CD4-positive, alpha-beta T cell treated with Interleukin-17A for 4 hours (primary cell): ENCODE data around the gene KCNC4.

Source experiments
- DNase-seq: peaks from one replicate; pipeline ENCODE4 v3.0.0-alpha.2; 2020; ENCODE audit warnings: mixed read lengths

The KCNC4 gene

DNA sequence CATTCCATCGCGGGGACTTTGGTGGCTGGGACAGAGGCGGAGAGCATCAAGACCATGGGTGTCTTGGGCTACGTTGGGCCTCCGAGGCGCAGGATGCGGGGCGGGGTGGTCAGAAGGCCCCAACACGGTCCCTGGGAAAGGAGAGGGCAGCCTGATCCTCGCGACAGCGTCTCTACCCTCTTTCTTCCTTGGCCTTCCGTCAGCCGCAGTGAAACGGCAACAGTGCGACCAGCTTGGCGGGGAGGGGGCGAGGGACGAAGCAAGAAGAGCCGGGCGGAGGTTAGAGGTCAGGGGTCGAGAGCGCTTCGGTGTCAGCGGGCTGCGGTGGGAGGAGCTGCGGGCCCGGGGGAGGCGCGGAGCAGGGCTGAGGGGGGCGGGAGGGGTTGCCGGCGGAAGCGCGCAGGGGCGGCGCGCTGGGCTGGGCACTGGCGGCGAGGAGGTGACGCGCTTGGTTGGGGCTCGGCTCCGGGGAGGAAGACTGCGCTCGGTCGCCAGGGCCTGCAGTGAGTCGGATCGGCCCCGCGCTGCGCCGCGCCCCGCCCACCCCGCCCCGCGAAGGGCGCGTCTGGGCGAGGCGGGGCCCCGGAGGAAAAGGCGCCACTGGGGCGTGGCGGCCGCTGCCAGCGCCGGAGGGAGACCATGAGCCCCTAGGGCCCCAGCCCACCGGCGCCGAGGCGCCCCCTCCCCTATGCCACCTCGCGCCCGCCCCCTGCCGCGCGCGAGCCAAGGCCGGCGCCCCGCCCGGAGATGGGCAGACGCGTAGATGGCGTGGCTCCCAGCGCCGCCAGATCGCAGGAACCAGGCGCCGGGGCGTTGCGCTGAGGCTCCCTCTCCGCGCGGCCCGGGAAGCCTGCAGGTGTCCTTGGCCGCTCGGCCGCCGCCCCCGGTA, at the start of gene KCNC4:
Gene KCNC4 (plus strand): TSS at position 600 of the 889 bp plus-strand sequence. CDS start 1,186 bp downstream, outside the sequence.
- peak; percentile 96 for DNase-seq

DNA sequence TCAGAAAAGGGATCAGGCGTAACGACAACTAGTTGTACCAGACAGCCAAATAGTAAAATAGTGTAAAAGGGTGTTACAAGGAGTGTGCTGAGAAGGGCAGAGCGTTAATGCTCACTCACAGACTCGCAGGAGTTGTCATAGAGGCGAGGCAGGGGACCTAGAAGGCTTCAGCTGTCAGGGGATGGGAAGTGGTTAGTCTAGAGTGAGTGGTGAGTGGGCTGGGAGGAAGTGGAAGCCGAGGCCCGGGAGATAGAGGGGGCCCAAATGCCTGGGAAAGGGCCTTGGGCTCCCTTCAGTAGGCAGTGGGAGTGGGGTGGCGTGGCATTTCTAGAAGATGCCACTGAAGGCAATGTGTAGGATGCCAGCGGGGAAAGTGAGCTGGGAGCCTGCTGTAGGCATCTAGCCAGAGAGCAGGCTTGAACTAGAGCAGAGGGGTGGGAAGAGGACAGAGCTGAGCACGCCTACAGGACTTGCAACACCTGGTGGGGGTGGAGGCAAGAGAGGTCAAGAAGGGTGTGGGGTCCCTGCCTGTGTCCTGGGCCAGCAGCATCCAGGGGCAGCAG, 49.5 kb upstream of the KCNC4 start:
- no peak for DNase-seq

DNA sequence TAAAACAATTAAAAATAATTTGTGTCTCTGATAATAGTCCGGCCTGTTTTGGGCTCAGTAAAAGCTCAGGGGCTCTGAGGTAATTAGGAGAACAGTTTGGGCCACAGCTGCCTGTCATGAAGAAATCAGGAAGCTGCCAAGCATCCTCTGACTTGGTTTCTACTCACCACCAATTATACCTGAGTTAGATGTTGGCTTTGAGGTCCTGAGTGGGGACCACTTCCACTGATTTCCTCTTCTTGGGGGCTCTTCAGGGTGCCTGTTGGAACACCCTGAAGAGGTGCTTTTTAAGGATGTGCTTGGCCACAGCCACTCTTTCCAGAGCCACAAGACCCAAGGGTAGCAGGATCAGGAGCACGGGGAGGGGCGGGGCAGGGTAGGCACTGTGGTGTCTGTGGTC, 48.9 kb upstream of the KCNC4 start:
- no peak for DNase-seq

DNA sequence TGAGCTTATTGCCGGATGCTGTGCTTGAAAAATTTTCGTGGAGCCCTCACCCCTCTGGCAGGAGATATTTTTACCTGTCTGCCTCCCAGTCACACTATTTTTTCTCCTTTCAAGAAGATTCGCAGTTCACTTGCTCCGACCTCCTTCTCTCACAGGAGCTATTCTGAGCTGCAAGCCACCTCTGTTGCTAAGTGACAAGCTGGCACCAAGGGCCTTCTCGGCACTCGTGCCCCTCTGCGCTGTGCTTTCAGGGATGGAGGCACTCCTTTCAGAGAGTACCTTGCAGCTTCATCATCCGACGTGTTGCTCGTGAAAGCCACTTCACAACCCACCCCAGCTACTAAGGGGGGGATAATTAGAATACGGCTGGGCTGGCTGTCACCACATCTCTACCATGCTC, 48.3 kb upstream of the KCNC4 start:
- DNase-seq, result no peak

DNA sequence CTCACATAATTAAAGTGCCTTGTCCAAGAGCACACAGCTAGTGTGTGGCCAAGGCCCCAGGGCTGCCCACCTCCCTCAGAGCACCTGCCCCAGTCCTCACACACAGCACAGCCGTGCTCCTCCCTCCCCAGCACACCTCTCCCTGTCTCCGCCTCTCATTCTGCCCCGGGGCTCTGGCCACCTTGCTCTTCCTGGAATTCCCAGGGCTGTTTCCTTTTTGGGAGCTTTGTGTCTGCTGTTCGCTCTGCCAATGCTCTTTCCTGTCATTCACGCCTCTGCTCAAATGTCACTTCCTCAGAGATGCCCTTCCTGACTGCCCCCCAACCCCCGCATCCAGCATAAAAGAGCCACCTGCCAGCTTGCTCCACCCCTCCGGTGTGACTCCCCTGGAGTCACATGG, 46.5 kb upstream of the KCNC4 start:
- no peak for DNase-seq

DNA sequence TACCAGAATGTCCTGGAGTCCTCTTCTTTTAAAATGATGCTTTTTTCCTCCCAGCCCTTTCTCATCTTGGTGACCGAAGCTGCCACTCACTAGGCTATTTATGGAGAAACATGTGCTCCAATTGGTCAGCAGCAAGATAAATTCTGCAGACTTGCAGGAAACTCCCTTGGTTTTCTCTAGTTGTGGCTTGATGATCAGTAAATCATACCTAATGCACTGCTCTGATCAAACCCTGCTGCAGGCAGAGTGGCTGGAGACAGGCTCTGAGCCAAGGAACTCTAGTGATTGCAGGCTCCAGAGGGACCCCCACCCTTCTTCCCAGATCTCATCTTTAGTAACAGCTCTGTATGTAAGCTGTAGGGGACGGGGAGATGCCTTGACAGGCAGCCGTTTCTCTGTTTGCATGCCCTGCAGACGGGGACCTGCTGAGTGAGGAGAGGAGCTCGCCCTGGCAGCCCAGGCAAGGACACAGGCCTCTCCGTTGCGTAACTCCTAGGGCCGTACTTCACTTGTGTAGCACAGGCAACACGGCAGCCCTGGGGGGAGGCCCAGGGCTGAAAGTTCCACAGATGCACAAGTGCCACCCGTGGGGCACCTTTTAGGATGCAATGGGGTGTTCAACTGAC, 45.3 kb upstream of the KCNC4 start:
- no peak for DNase-seq

DNA sequence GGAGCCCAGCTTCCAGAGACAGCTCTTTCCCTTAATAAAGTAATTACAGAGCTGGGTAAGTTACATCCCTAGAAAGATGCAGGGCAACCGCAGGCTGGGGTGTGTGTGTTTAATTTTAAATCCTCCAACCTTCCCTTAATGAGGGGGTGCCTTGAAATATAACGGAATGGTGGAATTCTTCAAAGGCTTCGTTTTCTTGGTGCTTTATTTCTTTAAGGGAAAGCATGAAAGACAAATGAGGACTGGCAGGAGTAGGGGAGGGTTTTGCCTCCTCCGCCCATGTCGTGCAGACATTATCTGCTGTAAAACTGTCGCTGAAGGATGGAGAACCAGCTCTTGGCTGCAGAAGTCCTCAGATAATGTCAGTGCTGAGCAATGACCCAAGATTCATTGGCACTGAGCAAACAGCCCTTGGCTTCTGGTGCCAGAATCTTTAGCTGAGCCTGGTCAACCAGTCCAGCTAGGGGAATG, 44.3 kb upstream of the KCNC4 start:
- no peak for DNase-seq

DNA sequence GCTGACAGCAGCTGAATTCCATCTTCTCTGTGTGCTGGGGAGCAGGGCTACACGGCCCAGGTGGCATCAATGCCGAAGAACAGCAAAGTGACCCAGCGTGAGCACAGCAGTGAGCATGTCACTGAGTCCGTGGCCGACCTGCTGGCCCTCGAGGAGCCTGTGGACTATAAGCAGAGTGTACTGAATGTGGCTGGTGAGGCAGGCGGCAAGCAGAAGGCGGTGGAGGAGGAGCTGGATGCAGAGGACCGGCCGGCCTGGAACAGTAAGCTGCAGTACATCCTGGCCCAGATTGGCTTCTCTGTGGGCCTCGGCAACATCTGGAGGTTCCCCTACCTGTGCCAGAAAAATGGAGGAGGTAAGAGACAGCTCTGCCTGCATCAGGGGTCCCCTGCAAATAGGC, 43.3 kb upstream of the KCNC4 start:
- DNase-seq, result no peak

DNA sequence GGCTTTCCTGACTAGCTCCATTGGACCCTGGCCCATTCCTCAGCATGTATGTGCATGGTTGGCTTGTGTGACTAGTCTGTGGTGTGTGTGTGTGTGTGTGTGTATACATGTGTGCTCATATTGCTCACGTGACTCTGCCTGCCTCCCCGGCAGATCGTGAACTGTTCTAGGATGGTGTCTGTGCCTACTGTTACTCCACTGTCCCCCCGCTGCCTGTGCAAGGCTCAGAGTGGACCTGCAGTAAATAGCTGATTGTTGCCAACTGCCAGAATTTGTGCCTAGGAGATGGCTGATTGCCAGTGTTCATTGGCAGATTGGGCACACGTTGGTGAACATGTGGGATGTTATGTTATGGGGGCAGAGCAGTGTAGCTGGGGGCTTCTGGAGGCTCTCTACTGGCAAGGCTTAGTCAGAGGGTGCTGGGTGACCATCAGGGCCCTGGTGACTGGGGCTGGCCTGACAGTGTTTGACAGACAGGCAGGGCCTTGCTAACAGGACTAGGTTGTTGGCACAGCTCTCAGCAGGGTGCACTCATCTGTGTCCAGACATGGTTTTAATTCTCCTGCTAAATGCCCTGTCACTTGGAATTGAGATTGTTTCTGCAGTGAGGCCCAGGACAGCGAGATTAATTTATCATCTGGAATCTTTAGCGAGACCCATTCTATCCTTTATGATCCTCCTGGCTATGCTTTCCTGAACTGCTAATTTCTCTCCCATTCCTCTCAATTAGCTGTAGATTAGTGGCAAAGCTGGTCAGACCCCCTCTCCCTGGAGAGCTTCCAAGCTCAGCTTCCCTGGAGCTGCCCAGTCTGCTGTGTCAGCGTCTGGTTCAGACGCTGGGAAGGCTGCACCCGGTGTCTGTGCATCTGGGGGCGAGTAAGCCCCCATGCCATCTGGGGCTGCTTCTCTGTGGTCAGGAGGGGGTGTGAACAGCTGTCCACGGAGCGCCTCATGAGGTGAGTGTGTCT, 39.1 kb upstream of the KCNC4 start:
- no peak for DNase-seq

DNA sequence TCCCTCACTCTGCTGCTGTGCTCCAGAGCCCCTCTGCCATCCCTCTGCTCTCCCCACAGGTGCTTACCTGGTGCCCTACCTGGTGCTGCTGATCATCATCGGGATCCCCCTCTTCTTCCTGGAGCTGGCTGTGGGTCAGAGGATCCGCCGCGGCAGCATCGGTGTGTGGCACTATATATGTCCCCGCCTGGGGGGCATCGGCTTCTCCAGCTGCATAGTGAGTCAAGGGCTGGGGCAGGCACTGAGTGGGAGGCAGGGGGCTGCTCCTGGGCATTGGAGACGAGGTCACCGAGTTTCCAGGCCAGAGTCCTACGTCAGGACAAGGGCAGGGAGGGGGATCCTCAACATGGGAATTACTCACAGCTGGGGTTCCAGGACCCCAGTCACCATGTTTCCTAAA, 38.1 kb upstream of the KCNC4 start:
- DNase-seq, result no peak

DNA sequence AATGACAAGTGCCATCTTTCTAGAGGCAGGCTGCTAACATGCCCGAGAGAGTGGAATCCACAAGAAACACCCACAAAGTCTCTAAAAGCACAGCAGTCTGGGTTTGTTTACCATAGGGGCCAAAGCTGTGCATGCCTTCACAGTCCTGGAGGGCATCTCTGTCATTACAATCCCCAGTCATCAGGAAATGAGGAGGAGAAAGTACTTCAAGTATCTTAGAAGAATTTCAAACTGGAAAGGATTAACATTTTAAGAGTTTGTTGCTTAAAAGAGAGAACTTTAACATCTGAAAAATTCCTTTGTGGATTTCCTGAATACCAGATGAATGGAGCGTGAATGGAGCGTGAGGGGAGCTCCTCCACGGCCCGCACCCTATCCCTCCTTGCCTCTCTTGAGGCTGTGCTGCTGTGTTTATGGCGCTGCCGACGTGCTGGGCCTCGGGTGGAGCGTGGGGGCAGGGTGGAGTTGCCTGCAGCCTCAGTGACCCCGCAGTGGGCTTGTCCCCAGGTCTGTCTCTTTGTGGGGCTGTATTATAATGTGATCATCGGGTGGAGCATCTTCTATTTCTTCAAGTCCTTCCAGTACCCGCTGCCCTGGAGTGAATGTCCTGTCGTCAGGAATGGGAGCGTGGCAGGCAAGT, 36.5 kb upstream of the KCNC4 start:
- DNase-seq, result no peak

DNA sequence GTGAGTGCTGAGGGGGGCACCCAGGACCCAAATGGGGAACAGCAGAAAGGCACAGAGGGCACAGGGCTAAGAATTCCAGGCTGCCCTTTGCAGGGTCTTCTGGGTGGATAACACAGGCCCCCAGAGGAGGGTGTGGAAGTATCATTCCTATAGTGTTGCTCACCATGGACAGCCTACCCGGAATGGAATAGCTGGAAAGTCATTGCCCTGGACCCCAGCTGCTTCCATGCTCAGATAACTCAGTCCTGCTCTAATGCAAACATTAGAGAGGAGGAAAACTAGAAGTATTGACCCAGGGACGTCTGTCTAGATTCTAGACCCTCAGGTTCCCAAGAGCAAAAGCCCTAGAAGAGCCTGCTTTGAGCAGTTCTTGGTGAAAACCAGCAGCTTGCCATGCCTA, 35.2 kb upstream of the KCNC4 start:
- DNase-seq, result no peak

DNA sequence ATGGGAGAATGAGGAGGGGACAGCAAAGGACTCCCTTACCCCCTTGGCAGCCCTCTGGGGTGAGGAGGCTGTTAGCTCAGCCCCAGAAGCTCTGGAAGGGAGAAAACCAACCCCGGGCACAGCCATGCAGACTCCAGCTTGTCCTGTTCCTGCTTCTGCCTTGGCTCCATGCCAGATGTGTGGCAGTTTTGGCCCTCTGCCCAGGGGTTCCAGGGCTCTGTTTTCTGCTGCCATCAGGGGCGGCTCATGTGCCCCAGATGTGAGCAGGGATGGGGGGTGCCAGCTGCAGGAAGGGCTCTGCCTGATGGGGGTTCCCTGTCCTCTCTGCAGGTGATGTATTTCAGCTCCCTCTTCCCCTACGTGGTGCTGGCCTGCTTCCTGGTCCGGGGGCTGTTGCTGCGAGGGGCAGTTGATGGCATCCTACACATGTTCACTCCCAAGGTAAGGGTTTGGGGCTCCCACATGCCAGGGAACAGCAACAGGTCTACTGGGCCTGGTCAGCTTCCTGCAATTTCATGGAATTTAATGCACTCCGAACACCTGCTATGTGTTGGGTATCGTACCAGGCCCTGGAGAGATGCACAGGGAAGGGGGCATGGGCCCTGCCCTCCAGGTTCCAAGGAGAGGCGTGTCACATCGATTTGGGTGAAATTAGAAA, 33.7 kb upstream of the KCNC4 start:
- no peak for DNase-seq

DNA sequence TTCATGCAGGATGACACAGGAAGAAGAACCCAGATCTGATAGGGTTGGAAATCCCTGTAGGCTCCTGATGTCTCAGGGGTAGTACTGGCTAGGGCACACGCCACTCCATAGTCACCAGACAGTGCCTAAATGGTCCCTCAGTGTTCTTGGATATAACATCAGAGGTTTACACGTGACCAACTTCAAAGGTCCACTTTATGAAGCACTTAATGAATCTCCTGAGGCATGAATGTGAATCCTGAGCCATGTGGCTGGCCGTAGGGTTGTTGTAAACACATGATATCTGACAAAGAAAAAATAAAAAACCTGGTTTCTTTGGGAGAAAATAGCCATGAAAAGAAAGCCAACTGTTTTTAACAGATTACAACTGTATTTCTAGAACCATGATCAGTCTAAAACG, 32.3 kb upstream of the KCNC4 start:
- no peak for DNase-seq

DNA sequence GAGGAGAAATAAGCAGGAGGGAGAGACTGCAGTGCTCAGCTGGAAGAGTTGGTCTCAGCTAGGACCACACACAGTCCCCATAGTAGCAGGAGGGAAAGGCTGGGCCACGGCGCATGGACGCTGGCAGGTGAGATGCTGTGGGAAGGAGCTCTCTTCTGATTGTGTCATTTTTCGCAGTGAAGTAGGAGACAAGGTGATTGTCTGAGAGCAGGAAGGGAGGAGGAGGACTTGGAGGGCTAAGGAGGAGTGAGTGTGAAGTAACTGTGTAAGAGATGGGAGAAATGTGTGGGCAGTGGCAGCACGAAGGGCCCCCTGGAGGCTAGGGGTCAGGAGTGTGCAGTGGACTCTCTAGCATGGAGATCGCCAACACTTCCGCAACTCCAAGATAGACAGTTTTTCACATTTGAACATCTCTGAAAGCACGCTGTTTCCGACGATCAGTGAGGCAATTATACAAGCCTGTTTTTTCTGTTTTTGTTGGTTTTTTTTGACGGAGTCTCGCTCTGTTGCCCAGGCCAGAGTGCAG, 26.4 kb upstream of the KCNC4 start:
- DNase-seq, result no peak

DNA sequence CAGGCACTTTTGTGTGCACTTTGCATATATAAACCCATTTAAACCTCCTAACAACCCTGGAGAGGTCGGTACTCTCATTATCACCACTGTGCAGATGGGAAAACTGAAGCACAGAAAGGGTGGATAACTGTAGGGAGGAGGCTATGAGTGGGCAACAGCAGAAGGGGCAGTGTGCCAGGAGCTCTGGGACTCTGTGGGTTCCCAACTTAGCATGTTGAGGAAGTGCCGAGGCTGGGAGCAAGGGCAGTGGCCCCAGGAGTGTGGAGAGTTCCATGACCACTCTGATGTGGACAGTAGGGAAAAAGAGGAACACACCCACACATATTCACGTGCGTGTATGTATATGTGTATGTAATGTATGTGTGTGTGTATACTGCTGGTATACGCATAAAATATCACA, 25.7 kb upstream of the KCNC4 start:
- no peak for DNase-seq

DNA sequence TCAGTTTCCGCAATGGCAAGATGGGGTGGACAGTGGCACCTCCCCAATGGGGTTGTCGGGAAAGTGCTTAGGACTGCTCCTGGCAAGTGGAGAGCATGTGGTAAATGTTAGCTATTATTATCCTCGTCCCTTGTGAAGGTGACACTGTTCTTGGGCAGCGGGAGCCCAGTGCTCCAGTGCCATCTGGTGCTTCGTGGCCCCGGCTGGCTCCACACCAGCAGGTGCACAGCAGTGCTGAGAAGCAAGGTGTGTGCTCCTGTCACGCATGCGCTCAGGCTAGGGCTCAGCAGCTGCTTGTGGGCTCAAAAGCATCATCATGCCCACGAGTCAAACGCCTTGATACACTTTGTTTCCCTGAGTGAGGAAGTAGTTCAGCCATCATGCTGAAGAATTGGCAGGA, 24.9 kb upstream of the KCNC4 start:
- no peak for DNase-seq

DNA sequence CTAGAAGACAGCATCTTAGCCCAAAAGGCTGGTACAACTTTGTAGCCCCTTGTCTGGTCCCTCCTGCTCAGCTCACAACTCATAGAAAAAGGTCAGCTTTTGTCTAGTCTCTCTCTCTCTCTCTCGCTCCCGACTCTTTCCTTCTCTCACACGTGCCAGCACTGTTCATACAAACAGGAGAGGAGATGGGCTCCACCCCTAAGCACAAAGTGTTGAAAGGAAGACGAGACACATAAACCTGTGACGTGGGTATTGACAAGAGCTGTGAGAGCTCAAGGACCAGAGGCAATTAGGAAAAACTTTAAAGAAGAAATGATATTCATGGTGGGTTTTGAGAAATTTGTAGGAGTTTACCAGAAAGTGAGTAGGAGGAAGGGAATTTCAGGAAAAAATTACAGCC, 23.6 kb upstream of the KCNC4 start:
- DNase-seq, result no peak

DNA sequence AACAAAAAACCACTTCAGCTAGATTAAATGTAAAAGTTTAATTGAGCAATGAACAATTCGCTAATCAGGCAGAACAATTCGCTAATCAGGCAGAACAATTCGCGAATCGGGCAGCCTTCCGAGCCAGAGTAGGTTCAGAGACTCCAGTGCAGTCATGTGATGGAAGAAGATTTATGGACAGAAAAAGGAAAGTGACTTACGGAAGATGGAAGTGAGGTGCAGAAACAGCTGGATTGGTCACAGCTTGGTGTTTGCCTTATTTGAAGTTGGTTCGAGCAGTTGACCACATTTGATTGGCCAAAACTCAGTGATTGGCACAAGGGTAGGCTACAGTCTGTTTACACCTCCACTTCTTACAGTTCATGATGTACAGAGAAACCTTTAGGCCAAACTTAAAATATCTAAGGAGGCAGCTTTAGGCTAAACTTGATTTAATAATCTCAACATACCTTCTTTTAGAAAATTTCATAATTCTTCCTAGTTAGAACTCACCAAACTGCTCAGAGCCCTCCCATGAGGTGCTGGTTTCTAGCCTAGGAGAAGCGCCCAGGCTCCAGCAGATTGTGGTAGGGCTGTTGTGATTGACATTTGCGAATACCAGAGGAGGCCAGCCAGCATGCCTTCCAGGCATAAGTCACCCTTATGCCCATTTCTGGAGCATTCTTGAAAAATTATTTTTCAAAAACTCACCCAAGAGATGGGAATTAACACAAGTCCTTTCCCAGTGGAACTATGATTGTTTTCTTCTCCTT, 22.8 kb upstream of the KCNC4 start:
- DNase-seq, result no peak

DNA sequence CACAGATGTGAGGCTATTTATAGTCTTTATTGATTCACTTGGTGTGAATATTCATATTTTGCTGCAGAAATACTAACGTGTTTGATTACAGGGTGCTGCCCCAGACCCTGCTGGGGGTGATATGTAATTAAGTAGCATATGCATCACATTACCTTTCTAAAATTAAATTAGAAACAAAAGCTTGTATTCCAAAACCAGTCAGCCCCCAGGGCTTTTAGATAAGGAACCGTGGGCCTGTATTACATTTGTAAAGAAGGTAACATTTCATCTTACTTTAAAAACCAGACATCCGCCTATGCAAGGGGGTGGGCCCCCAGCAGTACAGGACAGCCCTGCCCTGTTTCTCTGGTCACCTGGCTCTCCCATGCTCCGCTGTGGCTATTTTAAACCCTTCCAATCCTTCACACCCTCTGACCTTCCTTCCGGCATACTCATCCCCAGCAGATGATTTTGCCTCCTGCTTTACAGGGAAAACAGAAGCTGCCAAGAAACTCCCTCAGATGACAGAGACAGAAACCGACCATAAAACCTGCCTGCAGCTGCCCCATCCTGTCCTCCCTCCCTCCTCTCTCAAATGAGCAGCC, 22.0 kb upstream of the KCNC4 start:
- DNase-seq, result no peak
